Measurements from ENCODE around the gene KIAA0825. TPM values are rescaled to one million over a fixed set of nuclear protein-coding genes. Genes with fewer than 3 reads are reported as not detected.

Gene KIAA0825
- total RNA-seq, 1 experiment from 2014 or later: 0.07 TPM

DNA sequence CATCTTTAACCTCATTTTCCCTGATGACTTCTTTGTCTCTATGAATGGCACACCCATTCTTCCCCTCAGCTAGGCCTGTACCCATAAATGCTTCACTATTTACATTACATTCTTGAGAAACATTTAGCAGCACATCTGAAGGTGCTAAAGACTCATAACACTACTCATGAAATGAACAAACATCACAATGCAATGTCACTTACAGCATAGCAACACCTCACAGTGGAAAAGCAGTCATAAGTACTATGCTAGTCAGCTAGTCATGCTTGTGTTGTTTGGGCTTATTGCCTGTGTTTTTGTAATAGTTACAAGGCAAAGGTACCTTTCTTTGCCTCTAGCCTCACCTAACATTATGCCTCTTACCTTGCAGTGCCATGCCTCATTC lies 228.9 kb downstream of the KIAA0825 start:
- ChIA-PET POLR2A (ENCODE audit: unreplicated experiment) (no interaction called here), CTCF (no interaction called here)
- ATAC-seq (no peak), DNase-seq (no peak)
- H3K9me3 ChIP-seq (ENCODE audit: low read length): no peaks in the 10 kb centered on the region
- intact Hi-C loops (cut with micrococcal nuclease): no loop called here
- no TSS peak for BruUV-seq (replicated peaks)
- H3K9me2 ChIP-seq (replicated peaks; ENCODE audit: low read length): no peaks in the 10 kb centered on the region
- no peak overlapping the region for H3K4me2 ChIP-seq (ENCODE audit: low read length)
- no peak overlapping the region for H2AFZ ChIP-seq (ENCODE audit: low read length)
- no peaks in the 10 kb centered on the region for H3K79me2 ChIP-seq (ENCODE audit: low read length)
- H3F3A ChIP-seq (ENCODE audit: low read length, unreplicated experiment): no peaks in the 10 kb centered on the region
- H3K27ac ChIP-seq (ENCODE audit: low read length): no peak overlapping the region
- no peaks in the 10 kb centered on the region for H3K27me3 ChIP-seq (ENCODE audit: low read length)
- H3K36me3 ChIP-seq (ENCODE audit: low read depth, low read length): no peaks in the 10 kb centered on the region
- TF ChIP-seq EZH2 (IDR thresholded peaks at IDR 0.05; ENCODE audit: low read length, unreplicated experiment) (no peak), EZH2phosphoT487 (IDR thresholded peaks at IDR 0.05; ENCODE audit: borderline replicate concordance, low read length) (no peak)
- TF ChIP-seq, protein P1, sequence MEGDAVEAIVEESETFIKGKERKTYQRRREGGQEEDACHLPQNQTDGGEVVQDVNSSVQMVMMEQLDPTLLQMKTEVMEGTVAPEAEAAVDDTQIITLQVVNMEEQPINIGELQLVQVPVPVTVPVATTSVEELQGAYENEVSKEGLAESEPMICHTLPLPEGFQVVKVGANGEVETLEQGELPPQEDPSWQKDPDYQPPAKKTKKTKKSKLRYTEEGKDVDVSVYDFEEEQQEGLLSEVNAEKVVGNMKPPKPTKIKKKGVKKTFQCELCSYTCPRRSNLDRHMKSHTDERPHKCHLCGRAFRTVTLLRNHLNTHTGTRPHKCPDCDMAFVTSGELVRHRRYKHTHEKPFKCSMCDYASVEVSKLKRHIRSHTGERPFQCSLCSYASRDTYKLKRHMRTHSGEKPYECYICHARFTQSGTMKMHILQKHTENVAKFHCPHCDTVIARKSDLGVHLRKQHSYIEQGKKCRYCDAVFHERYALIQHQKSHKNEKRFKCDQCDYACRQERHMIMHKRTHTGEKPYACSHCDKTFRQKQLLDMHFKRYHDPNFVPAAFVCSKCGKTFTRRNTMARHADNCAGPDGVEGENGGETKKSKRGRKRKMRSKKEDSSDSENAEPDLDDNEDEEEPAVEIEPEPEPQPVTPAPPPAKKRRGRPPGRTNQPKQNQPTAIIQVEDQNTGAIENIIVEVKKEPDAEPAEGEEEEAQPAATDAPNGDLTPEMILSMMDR (conservative IDR thresholded peaks at IDR 0.05; ENCODE audit: low read depth, low read length): no peak
- no peak overlapping the region for H3K4me3 ChIP-seq (ENCODE audit: low read length)
- no peaks in the 10 kb centered on the region for H4K20me1 ChIP-seq (ENCODE audit: low read length)
- no peaks in the 10 kb centered on the region for H3K4me1 ChIP-seq (ENCODE audit: insufficient read depth, low read length)
- H3K9ac ChIP-seq (ENCODE audit: low read length): no peak overlapping the region

DNA sequence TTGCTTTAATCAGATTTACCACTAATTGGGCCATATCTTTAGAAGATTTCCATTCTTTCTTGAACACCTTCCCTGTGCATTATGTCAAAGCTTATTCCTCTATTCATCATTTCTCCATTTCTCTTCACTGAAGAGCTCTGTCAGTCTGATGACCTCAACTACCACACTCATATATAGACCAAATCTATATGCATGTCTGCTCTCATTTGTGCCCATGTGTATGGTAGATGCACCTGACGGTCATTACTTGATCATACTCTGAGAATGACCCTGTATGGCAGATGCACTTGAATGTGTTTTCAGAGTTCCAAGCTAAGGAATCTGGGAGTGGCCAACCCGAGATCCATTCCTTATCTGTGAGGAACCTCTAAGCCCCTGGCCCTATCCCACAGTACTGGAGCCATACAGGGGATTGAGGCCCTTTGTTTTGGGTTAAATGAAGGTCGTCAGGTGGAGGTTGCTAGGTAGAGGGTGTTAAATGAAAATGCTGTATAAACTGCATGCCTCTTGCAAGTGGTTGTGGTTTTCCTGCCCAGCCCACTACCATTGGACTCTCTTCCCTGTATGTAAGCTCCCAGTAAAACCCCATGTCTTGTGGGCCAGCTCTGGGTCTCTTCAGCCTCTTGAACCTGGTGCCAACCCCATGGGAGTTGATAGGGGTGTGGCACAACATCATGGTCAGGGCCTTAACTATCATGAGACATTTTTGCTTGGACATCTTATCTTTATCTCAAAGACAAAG lies 229.5 kb downstream of the KIAA0825 start:
- TF ChIP-seq EZH2 (IDR thresholded peaks at IDR 0.05; ENCODE audit: low read length, unreplicated experiment): no peak
- TF ChIP-seq EZH2phosphoT487 (IDR thresholded peaks at IDR 0.05; ENCODE audit: borderline replicate concordance, low read length): no peak
- TF ChIP-seq, protein P1 (conservative IDR thresholded peaks at IDR 0.05; ENCODE audit: low read depth, low read length): no peak
- Histone ChIP-seq H2AFZ (ENCODE audit: low read length) (no peak overlapping the region), H3K9me3 (ENCODE audit: low read length) (no peaks in the 10 kb centered on the region), H3K4me3 (ENCODE audit: low read length) (no peak overlapping the region), H3K4me1 (ENCODE audit: insufficient read depth, low read length) (no peaks in the 10 kb centered on the region), H3K4me2 (ENCODE audit: low read length) (no peak overlapping the region), H3F3A (ENCODE audit: low read length, unreplicated experiment) (no peaks in the 10 kb centered on the region), H3K9ac (ENCODE audit: low read length) (no peak overlapping the region), H3K9me2 (replicated peaks; ENCODE audit: low read length) (no peaks in the 10 kb centered on the region), H3K79me2 (ENCODE audit: low read length) (no peaks in the 10 kb centered on the region), H3K36me3 (ENCODE audit: low read depth, low read length) (no peaks in the 10 kb centered on the region), H4K20me1 (ENCODE audit: low read length) (no peaks in the 10 kb centered on the region), H3K27me3 (ENCODE audit: low read length) (no peaks in the 10 kb centered on the region), H3K27ac (ENCODE audit: low read length) (no peak overlapping the region)
- ATAC-seq (no peak), DNase-seq (no peak)
- ChIA-PET CTCF (no interaction called here), POLR2A (ENCODE audit: unreplicated experiment) (no interaction called here)
- BruUV-seq (replicated peaks): no TSS peak
- intact Hi-C loops (cut with micrococcal nuclease): no loop called here

DNA sequence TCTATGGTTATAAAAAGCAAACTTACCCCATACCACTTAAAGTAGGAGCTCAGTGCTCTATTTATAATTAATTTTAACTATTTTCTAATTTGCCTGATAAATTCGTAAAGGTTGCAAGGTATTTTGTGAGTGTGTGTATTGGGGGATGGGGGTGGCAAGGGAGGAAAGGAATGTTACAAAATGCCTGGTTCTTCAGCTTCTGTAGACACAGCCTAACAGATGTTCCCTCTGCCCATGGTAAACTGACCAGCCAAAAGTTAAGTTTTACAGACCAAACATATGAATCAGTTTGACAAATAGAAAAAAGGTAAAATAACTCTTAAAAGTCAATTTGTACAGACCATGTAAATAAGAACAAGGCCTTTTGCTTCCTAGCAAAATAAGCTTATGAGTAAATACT lies 232.6 kb downstream of the KIAA0825 start:
- no TSS peak for BruUV-seq (replicated peaks)
- Histone ChIP-seq H2AFZ (ENCODE audit: low read length) (no peak overlapping the region), H3K79me2 (ENCODE audit: low read length) (no peaks in the 10 kb centered on the region), H3K4me3 (ENCODE audit: low read length) (no peak overlapping the region), H3K9me3 (ENCODE audit: low read length) (no peaks in the 10 kb centered on the region), H3K27ac (ENCODE audit: low read length) (no peak overlapping the region), H3K36me3 (ENCODE audit: low read depth, low read length) (no peaks in the 10 kb centered on the region), H3K4me1 (ENCODE audit: insufficient read depth, low read length) (no peaks in the 10 kb centered on the region), H3F3A (ENCODE audit: low read length, unreplicated experiment) (no peaks in the 10 kb centered on the region), H4K20me1 (ENCODE audit: low read length) (no peaks in the 10 kb centered on the region), H3K9me2 (replicated peaks; ENCODE audit: low read length) (no peaks in the 10 kb centered on the region), H3K9ac (ENCODE audit: low read length) (no peak overlapping the region), H3K4me2 (ENCODE audit: low read length) (no peak overlapping the region), H3K27me3 (ENCODE audit: low read length) (no peaks in the 10 kb centered on the region)
- intact Hi-C loops (cut with micrococcal nuclease): no loop called here
- TF ChIP-seq EZH2 (IDR thresholded peaks at IDR 0.05; ENCODE audit: low read length, unreplicated experiment): no peak
- DNase-seq: peak; percentile 6
- peak; percentile 90 for ATAC-seq
- CTCF ChIA-PET: interaction anchor here (0.6 kb wide), 1 partner anchor 192 kb away, joined by 4 read pairs; no protein-coding TSS in a partner anchor
- POLR2A ChIA-PET (ENCODE audit: unreplicated experiment): interaction anchor here (0.6 kb wide), 1 partner anchor 305 kb away, joined by 6 read pairs; no protein-coding TSS in a partner anchor

Measured in PC-3 (cell line).